HuH-7 (cell line): Measurements from ENCODE around the gene CDS2.
A peak's percentile ranks its signal among the peaks of the same experiment; 100 is the strongest.

Experiments
- DNase-seq: peaks from one replicate; pipeline ENCODE4 v3.0.0; 2011; ENCODE audit warnings: low spot score

CDS2 gene

GRCh38 chr20:5181958-5182357 is 55.1 kb downstream of the CDS2 start:
- no peak for DNase-seq

DNA sequence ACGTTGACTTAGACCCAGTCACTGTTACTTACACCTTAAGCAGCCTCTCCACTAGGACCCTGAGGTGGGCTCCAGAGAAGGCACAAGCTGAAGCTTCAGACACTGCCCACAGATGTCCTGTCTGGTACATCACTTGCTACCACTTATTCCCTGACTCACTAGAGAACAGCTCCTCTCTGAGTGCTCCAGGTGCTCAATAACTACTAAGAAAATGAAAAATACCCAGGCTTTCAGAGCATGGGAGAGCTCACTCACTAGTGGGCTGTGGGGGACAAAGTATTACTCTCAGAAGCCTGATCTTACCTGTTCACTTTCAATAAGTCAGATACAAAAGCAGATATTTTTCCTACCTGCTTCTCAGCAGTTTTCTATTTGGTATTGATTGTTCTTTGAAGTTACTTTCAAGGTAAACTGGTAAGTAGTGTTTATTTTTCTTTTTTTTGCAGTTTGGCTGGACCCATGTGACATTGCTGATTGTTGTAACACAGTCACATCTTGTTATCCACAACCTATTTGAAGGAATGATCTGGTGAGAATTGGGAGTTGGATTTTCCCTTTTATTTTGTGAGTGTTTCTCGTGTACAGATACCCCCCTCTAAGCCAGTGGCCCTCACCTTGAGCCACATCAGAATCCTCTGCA is 55.9 kb downstream of the CDS2 start:
- no peak for DNase-seq

DNA sequence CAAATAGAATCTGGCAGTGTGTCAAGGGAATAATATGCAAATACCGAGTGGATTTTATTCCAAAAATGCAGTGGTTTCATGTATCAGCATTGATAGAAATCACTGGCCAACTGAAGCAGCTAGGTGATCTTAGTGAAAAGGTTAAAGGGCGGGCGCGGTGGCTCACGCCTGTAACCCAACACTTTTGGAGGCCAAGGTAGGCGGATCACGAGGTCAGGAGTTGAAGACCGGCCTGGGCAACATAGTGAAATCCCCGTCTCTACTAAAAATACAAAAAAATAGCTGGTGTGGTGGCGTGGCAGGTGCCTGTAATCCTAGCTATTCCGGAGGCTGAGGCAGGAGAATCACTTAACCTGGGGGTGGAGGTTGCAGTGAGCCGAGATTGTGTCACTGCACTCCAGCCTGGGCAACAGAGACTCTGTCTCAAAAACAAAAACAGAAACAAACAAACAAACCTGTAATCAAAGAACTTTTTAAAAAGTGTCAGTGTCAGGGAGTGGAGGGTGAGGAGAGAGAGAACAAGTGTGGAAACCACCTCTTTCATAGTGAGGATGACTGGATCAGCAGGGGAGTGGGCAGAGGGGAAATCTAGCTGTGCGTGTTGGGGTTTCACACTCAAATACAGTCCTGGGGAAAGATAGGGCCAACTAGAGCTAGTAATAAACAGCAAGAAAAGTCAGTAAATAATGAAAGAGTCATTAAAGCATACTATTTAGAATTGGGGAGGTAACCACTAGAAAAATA is 57.1 kb downstream of the CDS2 start:
- DNase-seq, result no peak

DNA sequence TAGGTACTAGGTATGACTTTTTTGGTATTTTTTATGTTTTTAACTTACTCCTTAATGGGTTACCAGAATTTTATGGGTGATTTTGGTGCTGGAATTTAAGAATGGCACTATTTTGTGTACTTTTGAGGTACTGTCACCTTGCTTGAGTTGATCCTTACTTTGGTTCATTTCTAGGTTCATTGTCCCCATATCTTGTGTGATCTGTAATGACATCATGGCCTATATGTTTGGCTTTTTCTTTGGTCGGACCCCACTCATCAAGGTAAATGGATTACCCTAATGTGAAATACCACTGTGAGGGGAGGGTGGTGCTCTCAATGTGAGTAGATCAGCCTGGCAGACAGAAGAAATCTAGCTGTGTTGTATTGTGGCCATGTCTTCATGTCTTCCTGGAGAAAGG is 57.9 kb downstream of the CDS2 start:
- no peak for DNase-seq

GRCh38 chr20:5187122-5187521 is 60.3 kb downstream of the CDS2 start:
- DNase-seq, result no peak

DNA sequence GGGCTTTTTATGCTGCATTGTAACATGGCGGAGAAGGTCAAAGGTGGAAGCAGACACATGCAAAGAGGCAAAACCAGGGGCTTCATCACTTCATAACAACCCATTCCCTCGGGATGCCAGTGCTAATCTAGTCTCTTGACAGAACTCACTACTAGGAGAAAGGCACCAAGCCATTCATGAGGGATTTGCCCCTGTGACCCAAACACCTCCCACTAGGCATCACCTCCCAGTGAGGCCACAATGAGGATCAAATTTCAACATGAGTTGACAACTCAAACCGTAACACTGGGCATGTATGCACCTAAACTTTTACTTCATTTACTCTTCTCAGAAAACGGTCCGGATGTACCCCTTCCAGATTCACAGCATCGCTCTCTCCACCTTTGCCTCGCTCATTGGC is 61.9 kb downstream of the CDS2 start:
- no peak for DNase-seq

GRCh38 chr20:5189917-5190316 is 63.1 kb downstream of the CDS2 start:
- DNase-seq, result no peak

- no peak for DNase-seq
These were observed 63.6 kb downstream of the CDS2 start for GRCh38 chr20:5190444-5190843.

DNA sequence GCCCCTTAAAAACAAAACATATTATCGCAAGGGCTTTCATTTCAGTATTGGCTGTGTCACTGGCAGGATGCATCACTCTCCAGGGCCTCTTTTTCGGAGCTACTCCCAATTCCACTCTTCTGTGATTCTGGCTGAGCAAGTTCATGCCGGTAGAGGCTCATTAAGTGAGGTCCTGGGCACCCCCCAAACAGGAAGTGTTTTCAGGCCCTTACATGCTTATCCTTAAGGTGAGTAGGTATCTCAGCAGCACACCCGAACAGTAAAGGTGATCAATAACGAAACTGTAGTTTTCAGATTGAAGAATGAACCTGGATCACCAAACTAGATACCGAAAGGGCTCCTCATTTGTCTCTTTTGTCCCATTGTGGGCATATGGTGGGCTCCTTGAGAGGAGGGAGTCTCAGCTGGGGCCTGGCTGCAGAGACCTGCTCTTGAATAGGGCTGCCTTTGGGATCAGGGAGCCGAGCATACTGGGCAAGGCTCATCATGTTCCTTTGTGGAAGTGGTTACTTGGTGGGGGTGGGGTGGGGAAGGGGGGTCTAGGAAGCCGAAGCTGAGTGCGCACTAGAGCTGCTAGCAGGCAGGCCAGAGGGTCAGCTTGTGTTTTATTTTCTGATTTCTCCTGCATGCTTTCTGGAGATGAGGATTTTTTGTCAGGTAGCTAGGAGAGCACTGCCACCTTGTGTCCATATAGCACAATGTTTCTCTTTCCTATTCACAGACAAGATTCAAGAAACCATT is 65.2 kb downstream of the CDS2 start:
- DNase-seq, result peak; percentile 91

DNA sequence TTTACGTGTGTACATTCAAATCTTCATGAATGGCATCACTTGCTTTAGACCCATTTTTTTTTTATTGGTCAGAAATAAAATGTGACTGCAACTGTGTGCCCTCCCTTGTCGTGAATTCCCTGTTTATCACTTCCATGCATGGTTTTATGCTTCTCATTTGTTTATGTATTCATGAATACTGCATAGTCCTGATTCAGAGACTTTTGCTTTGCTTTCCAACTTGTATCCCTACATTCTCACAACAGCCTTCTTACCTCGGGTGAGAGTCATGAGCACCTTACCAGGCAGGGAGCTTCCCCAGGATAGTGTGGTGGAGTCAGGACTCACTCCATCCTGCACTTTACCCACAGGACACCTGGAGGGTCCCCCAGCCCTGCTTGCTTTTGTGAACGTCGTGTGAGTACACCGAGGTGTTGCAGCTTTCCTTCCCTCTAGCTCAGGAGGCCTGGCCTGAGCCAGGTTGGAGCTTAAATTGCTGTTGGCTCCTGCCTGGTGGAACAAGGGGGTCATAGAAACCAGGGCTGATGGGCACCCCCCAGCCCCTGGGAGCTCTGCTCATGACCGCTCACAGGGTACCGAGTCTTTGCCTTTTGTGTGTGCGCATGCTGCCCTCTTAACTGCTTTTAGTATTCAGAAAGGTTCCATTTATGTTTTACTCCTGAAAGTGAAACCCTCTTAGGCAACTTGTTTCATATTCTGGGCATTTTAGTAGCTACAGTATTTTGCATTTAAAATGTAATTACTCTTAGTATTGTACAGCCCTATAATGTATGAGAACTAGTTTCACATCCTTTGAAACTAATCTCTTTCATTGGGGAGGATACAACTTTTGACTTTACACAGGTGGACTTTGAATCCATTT is 66.0 kb downstream of the CDS2 start:
- DNase-seq, result no peak

GRCh38 chr20:5195655-5196054 is 68.8 kb downstream of the CDS2 start:
- no peak for DNase-seq

GRCh38 chr20:5196149-5196548 is 69.3 kb downstream of the CDS2 start:
- DNase-seq, result no peak

DNA sequence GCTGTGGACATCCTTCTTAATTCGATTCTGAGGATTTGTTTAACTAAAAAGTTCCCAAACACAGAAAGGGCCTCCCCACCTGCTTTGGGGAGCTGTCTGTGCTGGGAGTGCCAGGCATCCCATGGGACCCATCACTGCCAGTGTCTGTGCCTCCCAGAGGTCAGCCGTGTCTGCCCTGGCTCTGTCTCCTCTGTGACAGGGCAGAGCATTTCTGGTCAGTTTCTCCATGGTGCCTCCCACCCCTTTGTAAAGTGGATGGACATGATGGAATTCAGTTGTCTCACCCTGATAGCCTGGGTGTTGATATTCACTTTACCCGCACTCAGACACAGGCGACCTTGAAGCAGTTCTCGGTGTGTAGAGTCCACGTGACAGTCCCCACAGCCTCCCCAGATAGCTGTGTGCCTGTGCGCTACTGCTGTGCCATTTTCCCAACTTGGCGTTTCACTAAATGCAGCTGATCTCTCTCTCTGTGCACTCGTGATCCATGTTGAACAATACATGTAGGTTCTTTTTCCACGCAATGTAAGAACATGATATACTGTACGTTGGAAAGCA is 70.5 kb downstream of the CDS2 start:
- DNase-seq, result no peak

DNA sequence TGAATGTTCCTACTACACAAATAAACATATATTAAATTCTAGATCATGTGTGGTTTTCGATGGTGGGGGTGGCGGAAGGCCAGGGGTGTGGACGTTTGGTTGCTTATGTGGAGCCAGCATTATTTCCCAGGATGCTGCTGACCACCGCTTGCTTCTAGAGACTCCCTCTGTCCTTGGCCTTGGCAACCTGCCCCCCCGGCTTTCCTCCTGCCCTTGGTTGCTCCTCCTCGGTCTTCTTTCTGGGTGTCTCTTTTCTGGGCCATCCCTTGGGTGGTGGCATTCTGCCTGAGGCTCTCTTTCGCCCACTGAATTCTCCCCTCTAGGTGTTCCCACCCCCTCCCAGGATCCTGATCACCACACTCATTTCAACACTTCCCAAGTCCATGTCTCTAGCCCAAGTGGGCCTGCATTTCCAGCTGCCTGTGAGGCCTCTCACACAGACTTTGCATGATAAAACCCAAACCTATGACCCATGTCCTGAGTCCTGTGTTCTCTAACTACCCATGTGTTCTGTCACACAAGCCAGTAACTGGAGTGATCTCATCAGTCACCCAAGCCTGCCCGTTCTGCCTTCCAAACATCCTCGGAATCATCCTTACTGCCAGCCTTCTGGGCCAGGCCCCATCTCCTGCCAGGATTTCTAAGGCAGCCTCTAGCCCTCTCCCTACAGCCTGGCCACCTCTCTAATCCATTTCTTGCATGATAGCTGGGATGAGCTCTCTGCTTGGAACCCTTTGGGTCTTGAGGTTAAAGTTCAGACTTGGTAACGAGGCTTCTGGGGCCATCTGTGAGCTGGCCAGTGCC is 71.2 kb downstream of the CDS2 start:
- DNase-seq, result no peak

DNA sequence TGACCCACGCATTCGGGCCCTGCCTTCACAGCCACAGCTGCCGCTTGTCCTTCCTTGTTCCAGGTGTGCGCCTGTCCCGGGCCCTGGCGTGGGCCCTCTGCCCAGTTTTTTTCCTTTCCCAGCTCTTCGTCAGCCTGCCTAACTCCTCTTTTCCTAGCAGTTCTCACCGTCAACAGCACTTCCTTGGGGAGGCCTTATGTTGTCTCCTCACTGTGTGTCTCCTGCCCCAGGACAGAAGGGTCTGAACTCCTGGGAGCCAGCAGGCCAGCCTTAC is 71.8 kb downstream of the CDS2 start:
- no peak for DNase-seq

- DNase-seq, result no peak
These were observed 76.6 kb downstream of the CDS2 start for GRCh38 chr20:5203380-5203779.

DNA sequence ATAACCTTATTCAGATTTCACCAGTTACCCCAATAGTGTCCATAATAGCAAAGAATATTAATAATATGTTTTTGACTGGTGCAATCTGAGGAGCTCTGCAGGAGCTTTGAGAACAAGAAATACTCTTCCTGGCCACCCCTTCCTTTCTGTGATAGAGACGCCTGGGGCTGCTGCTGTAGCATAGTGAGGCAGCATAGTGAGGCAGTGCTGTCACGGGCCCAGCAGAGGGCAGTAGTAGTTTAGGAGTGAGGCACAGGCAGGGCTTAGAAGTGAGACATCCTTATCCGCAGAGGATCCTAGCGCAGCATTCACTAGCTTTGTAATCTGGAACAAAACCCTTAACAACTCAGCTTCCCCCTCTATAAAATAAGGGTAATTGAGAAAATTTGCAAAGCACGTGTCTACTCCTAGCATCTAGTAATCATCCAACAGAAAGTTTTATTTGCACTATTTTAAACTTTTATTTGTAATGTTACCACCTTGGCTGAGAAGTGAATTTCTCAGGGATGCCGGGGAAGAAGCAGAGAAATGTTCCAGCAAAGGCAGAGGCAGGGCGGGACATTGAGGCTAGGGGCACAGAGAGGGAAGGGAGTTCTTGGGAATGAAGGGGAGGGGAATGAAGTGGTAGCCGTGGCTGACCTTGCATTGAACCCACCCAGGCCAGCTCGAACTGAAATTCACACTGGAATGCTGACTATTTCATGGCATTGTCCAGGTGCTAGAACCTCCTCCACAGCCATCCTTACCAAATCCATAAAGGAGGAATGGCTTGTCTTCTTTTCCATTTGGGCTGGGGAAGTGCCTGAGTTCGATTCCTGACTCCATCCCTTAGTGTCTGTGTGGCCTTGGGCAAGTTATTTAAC is 78.8 kb downstream of the CDS2 start:
- peak; percentile 91 for DNase-seq

GRCh38 chr20:5207138-5207537 is 80.3 kb downstream of the CDS2 start:
- DNase-seq, result no peak

DNA sequence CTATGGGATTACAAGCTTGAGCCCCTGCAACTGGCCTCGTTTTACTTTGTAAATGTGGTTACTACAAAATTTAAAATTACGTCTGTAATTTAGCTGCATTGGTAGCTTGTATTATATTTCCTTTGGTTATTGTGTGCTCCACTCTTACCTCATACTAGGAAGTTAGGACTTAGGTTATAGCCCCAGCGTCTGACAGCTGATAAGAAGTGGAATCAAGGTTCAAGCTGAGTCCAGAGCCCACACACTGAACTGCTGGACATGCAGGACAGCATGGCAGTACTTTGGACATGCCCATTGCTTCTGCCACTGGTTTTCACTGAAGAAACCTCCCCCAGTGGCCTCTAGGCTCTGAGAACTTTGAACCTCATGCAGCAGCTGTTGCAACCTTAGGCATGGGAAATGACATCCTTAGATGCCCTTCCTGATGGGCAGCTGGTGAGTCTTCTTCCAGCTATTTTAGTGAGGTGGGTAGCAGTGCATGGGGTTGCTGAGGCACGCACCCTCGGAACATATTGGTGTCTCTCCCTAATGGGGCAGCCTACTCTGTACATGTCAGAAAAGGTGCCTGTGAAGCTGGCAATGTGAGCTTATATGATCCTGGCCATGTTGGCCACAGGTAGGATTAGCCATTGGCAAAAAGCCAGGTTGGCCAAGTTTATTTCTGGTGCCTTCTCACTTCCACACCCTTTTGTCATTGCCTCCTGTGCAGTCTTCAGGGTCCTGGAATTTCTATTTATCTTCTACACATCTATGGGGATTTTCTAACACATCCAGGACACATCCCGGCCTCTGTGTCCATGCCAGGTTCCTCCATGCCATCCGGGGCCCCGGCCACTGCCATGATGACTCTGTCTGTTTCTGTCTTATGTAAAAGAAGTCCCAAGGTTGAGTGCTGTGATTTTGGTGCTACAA is 85.3 kb downstream of the CDS2 start:
- peak; percentile 26 for DNase-seq
